Hippocampal formation (tissue), 2 donors: Measurements from ENCODE around the gene TMEM175.
"Not testable (repeated sequence)": the region's sequence is repeated elsewhere in the genome, so short reads cannot be mapped to it uniquely, and the experiment has no call there.

Experiments used
- DNase-seq, 2 donors: peaks; one replicate each; lab custom pipeline; 2025; lab: John Stamatoyannopoulos, UW

Gene TMEM175

DNA sequence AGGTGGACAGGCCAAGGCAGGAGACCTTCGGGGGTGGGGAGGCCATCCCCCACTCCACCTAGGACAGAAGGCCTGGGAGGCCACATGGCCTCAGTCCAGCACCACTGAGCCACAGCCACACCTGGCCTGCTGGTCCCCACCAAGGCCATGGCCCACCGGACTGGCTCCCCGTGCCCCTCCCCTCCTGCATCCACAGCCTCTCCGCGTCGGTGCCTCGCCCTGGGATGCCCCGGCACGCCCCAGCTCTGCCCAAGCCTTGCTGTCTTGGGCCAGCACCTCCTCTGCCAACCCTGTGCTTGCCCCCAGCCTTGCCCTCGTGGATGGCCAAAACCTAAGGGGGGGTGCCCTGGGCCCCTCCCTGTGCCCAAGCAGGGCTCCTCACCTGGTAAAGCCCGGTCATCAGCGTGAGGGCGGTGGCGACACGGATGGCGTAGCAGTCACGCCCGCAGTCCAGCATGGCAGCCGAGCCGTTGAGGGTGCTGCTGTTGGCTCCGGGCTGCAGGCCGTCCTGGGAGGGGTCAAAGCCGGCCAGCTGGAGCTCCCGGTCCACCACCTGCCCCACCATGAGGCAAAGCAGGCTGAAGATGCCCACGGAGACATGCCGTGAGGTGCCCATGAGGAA lies 58.6 kb downstream of the TMEM175 start:
- no peak for DNase-seq

DNA sequence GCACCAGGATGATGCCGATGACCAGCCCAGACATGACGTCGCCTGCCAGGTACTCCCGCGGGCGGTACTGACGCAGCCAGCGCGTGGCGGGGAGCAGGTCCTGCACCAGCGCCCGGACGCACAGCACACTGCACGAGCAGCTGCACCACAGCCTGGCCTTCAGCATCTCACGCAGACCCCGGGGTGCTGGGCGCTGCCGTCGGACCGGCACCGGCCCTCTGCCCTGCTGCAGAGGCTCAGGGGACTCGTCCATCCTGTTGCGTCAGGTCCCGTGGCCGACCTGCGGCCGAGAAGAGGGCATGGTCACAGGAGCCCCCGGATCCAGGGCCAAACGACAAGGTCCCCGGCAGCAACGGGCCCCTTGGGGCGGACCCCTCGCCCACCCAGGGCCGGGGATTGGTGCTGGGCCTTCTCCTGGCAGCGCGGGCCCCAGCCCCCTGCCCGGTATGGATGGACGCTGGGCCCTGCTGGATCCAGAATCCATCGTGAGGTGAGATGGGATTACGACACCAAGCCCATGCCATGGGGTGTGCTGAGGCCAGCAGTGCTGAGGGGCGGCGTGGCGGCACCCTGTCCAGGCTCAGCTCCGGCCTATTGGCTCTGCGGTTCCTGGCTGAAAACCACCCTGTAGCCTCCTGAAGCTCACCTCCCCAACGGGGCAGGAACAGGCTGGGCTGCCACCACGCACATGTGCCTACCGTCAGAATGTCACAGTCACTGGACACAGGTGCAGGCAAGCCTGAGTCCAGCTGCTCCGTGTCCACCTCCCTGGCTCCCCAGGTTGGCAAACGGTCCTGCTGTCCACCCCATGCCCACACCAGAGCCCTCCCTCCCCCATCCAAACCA lies 59.4 kb downstream of the TMEM175 start:
- no peak for DNase-seq

DNA sequence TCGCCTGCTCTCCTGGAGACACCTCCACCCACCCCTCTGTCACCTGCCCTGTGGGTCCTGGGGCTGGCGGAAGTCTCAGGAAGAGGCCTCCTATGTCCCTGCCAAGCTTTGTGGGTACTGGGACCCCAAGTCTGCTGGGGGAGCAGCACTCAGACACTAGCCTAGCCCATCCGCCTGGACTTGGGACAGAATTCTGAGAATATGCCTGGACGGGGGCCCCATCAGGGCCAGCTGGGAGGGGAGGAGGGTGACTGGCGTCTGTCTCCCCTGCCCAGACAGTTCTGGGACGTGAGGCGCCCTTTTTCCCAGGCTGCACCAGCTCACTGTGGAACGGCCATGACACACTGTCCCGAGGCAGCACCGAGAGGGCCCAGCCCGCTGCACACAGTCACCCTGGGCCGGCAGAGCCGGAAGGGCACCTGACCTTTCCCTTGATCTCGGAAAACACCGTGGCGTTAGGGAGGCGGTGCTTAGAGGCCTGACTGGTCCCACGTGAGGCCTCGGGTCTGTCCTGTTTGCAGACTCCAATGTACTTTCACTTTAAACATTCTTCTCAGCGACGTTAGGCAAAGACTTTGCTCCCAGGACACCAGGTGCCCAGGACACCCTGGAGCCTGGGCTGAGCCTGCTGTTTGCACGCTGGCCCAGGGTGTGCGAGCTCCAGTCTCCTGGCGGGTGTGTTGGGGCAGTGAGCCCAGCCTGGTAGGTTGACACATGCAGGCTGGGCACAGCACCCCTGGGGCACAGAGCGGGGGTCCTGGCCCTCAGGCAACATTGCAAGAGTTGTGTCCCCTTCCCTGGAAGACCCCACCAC lies 60.2 kb downstream of the TMEM175 start:
- DNase-seq: no peak

DNA sequence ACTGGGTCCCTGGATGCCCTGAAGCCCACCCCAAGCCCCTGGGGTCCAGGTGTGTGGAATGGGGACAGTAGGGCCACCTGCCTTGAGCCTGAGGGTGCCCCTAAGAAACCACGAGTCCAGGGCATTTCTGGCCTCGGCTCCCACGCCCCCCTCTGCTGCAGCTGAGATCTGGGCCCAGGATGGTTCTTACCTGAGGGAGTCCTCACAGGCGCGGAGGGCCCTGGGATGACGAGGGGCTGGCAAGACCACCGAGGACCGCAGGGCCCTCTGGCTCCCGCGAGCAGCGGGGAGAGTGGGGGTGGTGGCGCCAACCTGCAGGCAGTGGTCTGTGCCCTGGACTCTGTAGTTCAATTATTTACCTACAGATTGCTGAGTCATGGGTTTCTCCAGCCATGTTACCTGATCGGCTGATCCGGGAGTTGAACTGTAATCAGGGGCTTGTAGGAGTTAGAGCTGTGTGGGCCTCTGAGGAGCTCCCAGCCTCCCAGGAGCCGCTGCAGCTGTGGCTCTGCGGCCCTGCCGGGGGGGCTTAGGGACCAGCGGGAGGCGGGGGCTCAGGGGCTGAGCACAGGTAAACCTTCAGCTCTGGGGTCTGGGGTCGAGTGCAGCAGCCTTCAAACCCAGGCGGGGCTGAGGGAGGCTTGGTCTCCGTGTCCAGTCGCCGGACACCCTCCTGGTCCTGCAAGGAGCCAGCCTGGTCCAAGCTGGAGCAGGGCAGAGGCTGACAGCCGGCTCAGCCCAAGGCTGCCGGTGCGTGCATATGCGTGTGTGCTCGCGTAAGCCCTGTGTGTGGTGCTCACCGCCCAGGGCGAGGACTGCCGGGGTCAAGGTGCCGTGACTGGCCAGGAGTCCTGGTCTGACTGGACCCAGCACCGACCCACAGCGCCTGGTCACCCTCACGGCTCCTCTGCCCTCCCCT lies 61.1 kb downstream of the TMEM175 start, which contains the start of gene SLC26A1:
Gene SLC26A1, minus strand, starts transcription at position 294 of the 919 bp plus-strand sequence. CDS start 1,701 bp downstream, outside the sequence.
- no peak for DNase-seq

GRCh38 chr4:995311-996026 lies 63.2 kb downstream of the TMEM175 start:
- no peak for DNase-seq

- no peak for DNase-seq
These were observed 64.1 kb downstream of the TMEM175 start for GRCh38 chr4:996030-996996.

DNA sequence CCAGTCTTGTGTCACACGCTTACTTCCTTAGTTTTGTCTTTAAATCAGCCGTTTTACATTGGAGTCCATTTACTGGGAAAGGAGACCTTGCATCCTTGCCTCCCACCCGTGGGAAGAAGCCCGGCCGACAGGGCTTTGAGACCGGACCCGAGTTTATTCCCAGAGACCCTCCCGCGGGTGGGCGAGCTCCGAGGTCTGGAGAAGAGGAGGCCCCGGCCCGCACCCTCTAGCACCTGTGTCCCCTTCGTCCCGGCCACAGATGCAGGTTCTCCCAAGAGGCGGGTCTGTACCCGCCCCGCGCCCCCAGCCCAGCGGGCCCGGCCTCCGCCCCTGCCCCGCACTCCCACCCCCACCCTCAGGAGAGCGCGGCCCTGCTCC lies 64.7 kb downstream of the TMEM175 start:
- DNase-seq: no peak

DNA sequence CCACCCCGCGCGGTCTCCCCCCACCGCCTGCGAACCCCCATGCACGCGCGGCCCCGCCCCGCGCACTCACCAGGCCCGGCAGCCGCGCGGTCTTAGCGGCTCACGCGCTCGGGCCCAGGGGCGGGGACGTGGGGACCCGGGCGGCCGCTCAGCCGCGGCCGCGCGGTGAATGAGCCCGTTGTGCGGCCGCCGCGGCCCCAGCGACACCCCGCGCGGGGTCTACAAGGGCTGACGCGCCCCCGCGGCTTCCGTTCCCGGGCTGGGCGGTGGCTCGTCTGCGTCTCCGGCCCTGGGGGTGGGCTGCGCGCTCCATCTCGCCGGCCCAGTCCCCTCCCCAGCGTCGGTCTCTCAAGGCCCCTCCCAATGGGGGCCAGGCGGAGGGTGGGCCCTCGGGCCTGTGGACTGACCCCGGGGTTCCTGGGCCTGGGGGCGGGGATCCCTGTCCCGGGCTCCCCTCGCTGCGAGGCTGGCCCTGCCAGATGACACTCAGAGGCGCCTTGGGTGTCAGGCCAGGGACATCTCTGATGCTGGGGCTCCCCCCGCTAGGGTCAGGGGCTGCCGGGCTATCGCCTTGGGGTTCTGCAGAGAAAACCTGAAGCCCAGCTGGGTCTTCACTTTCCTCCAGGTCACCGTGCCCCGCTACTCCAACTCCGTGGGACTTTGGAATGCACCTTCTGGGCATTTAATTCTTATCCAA lies 65.3 kb downstream of the TMEM175 start:
- DNase-seq: no peak

DNA sequence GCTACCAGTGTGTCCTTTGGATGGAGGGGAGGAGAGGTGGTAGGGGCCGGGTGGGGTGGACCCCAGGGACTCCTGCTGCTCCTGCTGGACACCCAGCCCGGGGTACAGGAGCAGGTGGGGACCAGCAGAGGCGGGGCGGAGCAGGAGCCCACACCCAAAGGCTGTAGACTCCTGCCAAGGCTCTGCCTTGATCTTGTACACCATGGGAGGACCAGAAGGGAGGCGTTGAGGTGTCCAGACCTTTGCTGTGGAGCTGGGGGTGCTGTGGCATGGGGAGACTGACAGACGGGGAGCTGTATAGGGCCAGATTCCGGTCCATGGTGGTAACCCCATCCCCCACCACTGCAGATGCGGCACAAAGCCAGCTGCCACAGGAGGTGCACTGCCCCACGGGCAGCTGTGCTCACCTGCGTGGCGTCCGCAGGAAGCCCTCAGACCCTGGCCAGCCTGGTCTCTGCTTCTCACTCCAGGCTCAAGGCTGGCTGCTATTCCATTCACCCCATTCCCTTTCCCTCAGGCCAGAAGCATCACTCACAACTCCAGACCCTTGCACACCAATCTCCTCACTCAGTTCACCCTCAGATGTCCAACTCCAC lies 65.9 kb downstream of the TMEM175 start:
- no peak for DNase-seq

- DNase-seq: not testable (repeated sequence)
These were observed 67.1 kb downstream of the TMEM175 start for GRCh38 chr4:999240-999863.

- no peak for DNase-seq
These were observed 67.7 kb downstream of the TMEM175 start for GRCh38 chr4:999882-1000425.

- DNase-seq: no peak
These were observed 68.5 kb downstream of the TMEM175 start for GRCh38 chr4:1000686-1001260.

GRCh38 chr4:1001561-1002130 lies 69.4 kb downstream of the TMEM175 start:
- DNase-seq: no peak

DNA sequence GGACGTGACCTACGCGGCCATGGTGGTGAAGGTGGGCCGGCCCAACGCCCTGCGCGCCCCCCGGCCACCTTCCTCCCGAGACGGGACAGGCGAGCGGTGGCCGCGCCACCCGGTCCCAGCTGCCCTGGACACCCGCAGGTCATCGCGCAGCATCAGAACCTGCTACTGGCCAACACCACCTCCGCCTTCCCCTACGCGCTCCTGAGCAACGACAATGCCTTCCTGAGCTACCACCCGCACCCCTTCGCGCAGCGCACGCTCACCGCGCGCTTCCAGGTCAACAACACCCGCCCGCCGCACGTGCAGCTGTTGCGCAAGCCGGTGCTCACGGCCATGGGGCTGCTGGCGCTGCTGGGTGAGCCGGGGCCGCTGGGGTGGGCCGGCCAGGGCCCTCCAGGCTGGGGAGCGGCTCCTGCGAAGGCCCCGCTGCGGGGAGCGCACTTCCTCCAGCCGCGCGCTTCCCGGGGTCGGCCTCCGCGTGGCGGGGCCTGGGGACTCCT lies 69.9 kb downstream of the TMEM175 start:
- no peak for DNase-seq

DNA sequence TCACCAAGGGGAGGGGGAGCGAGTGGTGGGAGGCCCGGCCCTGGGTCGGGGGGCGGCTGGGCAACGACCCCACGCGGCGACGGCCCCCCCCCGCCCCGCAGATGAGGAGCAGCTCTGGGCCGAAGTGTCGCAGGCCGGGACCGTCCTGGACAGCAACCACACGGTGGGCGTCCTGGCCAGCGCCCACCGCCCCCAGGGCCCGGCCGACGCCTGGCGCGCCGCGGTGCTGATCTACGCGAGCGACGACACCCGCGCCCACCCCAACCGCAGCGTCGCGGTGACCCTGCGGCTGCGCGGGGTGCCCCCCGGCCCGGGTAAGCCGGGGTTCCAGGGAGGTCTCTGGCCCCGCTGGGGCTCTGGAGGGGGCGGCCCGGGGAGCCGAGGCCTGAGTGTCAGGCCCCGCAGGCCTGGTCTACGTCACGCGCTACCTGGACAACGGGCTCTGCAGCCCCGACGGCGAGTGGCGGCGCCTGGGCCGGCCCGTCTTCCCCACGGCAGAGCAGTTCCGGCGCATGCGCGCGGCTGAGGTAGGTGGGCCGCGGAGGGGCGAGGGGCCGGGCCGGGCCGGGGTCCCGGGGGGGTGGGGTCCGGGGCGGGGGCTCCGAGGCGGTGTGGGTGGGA lies 70.5 kb downstream of the TMEM175 start:
- DNase-seq: no peak
